GM18498 (cell line): Measurements from ENCODE around the gene HSF2.
"Not testable (repeated sequence)": the region's sequence is repeated elsewhere in the genome, so short reads cannot be mapped to it uniquely, and the experiment has no call there.

Source experiments
- ATAC-seq: cut with Tn5 transposase; IDR thresholded peaks from one replicate; pipeline ENCODE4 v1.9.1; 2021; ENCODE audit warnings: mild to moderate bottlenecking, moderate library complexity; ENCODE audit not compliant: unreplicated experiment

HSF2 gene

DNA sequence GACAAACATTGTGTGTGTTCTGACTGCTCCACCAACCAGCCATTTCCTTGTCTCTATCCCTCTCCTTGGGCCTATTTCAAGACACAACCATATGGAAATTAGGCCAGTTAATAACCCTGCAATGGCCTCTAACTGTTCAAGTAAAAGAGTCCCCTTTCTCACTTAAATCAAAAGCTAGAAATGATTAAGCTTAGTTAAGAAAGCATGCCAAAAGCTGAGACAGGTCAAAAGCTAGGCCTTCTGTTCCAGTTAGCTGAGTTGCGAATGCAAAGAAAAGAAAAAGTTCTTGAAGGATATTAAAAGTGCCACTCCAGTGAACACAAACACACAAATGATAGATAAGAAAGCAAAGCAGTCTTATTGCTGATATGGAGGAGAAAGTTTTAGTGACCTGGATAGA, 49.6 kb downstream of the HSF2 start:
- no peak for ATAC-seq

DNA sequence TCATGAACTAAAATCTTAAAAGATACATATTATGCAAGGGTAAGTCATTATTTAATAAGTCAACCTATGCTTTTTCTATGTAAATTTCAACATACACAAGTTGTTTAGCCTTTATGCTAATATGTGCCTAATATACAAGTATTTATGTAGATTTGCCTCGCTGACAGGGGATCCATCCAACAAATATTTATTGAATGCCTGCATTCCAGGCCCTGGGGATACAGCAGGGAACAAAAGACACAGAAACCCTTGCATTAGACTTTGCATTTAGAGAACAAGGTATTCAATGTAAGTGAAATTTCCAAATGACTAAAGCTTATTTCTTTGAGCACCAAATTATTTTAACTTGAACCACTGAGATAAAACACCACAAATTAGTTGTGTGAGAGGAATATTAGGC, 53.1 kb downstream of the HSF2 start:
- ATAC-seq, result no peak

DNA sequence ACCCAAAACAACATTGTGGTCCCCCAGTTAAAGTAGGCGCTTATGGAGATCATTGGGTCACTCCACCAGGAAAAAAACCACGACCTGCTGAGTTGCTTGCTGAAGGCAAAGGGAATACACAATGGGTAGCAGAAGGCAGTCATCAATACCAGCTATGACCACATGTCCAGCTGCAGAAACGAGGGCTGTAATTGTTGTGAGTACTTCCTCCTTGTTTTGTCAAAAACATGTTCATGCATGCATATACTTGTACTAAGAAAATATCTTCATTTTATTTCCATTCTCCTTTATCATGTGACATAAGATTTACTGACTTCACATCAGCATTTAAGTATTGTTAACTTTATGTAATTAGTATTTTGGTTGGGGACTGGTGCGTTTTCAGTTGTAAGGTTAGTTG, 55.2 kb downstream of the HSF2 start:
- no peak for ATAC-seq

DNA sequence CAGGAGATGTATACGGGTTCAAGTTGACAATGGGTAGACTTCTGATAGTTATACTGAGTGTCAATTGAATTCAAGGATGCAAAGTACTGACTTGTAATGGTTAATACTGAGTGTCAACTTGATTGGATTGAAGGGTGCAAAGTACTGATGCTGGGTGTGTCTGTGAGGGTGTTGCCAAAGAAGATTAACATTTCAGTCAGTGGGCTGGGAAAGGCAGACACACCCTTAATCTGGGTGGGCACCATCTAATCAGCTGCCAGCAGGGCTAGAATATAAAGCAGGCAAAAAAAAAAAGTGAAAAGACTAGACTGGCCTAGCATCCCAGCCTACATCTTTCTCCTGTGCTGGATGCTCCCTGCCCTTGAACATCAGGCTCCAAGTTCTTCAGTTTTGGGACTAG, 55.7 kb downstream of the HSF2 start:
- ATAC-seq, result not testable (repeated sequence)

DNA sequence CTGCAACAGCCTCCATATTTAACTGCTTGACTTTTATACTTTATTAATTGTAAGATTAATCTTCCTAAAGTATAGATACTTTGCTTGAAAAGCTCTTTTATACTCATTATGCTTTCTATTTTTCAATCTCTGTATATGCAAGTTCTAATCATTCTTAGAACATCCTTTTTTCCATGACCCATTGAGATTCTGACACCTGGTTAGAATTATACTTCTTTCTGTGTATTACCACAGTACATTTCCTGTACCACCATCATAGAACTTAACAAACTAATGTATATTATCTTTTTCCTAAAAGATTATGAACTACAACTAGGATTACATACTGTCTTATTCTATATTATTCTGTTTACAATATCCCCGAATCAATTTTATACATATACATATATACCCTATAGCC, 58.6 kb downstream of the HSF2 start:
- no peak for ATAC-seq

DNA sequence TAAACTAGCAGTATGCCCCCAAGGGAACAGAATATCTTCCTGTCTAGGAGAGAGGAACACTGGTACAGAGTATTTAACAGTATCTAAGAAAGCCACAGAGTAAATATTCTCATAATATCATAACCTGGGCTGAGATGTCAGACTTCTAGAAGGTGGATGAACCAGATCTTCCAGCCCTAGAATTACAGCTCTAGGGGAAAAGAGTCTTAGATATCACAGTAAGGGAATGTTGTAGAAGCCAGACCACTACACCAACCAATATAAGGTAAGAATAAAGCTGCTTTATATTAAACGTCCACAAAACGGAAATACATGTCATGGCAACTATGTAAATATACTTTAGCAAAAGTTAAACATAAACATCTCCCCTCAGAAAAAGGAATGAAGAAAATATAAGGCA, 59.8 kb downstream of the HSF2 start:
- ATAC-seq, result no peak

DNA sequence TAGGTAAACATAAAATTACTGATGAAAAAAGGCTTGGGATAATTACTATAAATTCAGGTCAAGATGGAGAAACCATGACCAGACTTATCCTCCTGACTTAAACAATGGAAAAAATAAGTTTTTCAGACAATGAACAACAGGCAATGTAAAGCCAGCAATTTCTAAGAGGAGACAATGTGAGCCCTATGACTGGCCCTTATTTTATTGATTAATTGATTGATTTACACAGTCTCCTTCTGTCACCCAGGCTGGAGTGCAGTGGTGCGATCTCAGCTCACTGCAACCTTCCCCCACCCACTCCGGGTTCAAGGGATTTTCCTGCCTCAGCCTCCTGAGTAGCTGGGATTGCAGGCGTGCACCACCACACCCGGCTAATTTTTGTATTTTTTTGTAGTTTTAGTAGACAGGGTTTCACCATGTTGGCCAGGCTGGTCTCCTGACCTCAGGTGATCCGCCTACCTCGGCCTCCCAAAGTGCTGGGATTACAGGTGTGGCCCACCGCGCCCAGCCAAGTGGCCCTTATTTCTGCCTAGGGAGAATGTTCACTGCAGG, 60.5 kb downstream of the HSF2 start:
- not testable (repeated sequence) for ATAC-seq

DNA sequence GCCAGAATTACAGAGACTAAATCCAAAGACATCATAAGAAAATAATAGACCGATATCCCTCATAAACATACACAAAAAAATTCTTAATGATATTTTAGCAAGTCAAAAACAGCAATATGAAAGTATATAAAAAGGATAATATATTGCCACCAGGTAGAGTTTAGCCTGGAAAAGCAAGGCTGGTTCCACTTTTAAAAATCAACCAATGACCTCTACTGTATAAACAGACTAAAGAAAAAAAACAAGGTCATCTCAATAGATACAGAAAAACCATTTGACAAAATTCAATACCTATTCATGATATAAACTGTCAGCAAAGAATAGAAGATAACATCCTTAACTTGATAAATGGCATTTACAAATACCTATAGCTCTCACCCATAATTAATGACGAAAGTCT, 62.4 kb downstream of the HSF2 start:
- no peak for ATAC-seq

DNA sequence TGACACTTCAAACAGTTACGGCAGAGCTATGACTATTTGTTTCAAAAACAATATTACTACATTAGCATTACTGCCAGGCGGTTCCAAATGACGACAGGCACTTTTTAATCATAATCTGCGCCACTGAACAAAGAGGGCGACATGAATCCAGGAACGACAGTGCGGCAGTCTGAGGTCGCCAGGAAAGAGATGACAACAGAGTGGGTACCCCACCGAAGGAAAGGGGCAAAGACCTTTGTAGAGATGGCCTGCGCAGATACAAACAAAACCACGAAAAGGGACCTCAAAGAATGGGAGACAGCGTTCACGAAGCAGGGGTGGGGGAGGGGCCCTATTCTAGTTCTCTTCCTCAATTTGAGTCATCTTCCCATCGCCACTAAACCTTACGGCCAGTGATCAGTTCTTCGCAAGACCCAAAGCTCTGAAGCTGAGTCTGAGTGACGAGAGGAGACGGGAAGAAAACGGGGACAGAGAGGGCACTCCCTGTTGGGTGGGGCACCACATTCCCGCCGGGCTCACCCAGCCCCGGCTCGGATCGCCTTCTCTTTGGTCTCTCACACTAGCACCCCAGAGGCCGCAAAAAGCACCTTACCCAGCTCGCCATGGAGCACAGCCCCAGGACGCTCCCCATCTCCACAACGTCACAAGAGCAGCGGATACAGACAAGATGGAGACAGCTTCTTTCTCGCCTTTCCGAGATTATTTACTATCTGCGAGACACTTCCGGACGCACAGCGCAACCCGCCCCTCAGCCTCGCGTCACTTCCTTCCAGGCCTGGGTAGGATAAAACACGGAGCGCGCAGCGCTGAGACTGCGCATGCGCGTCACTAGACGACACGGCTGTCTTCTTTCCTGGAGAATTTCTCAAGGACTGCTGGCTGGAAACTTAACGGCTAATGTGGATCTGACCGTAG, 71.9 kb downstream of the HSF2 start, which contains the start of gene SERINC1:
Gene SERINC1, minus strand, starts transcription at position 701 of the 915 bp plus-strand sequence. Its CDS starts 70 bp downstream, at position 631.
- peak; percentile 99 for ATAC-seq

DNA sequence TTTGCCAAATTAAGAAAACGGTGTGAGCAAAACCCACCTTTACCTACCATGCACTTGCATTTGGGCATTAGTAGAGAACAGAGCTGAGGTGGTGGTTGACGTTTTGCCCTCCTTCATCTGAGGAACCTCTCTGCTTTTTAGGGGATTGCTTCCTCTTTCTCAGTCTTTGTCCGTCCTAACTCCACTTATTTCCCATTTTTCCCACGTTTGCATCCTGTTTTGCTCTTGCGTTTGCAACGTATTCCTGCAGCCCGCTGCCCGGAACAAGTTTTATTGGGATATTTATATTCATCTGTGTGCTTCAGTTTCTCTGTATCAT, 72.5 kb downstream of the HSF2 start:
- peak; percentile 63 for ATAC-seq

DNA sequence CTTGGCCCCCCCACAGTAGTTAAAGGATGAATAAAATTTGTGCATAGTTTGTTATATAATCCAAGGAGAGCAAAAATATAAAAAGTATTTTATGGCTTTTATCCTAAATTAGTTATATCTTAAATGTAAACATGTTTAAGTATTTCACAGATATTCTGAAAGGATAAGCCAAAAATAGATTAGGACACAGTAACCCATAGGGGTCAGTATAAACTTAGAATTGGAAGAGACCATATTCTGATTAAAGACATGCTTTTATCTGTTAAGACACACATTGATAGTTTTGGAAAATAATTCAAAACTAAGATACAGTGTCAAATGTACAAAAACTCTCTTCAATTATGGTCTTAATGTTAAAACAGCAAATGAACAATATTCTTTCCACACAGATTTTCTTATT, 76.7 kb downstream of the HSF2 start:
- ATAC-seq, result no peak

DNA sequence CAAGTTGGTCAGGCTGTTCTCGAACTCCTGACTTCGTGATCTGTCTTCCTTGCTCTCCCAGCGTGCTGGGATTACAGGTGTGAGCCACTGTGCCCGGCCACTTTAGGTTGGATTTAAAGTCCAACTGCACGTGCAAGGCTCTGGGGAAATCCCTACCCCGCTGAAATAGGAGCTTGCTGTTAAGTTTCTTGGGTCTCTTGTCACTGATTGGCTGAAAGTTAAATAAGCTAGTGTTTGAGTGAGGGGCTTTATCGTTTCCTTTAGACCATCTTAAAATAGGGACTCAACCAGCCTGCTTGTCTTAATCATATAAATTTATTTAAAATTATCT, 83.3 kb downstream of the HSF2 start:
- ATAC-seq, result no peak
